Measurements from ENCODE around the gene ADAMTSL2.
"Not testable (repeated sequence)": the region's sequence is repeated elsewhere in the genome, so short reads cannot be mapped to it uniquely, and the experiment has no call there.

ADAMTSL2 gene

GRCh38 chr9:133558191-133559126, 24.0 kb downstream of the ADAMTSL2 start:
- DNase-seq (ENCODE audit: low read depth): peak; percentile 59

GRCh38 chr9:133560311-133560710, 25.8 kb downstream of the ADAMTSL2 start:
- DNase-seq (ENCODE audit: low read depth): no peak

- no peak for DNase-seq (ENCODE audit: low read depth)
Observed at GRCh38 chr9:133560944-133561343, 26.4 kb downstream of the ADAMTSL2 start.

GRCh38 chr9:133561976-133562554, 27.6 kb downstream of the ADAMTSL2 start:
- no peak for DNase-seq (ENCODE audit: low read depth)

- DNase-seq (ENCODE audit: low read depth): no peak
Observed at GRCh38 chr9:133562611-133563290, 28.2 kb downstream of the ADAMTSL2 start.

- no peak for DNase-seq (ENCODE audit: low read depth)
Observed at GRCh38 chr9:133563291-133563796, 28.8 kb downstream of the ADAMTSL2 start.

GRCh38 chr9:133563814-133564213, 29.3 kb downstream of the ADAMTSL2 start:
- not testable (repeated sequence) for DNase-seq (ENCODE audit: low read depth)

- DNase-seq (ENCODE audit: low read depth): no peak
Observed at GRCh38 chr9:133564451-133565116, 30.1 kb downstream of the ADAMTSL2 start.

GRCh38 chr9:133566382-133566781, 31.9 kb downstream of the ADAMTSL2 start:
- no peak for DNase-seq (ENCODE audit: low read depth)

GRCh38 chr9:133566817-133567216, 32.3 kb downstream of the ADAMTSL2 start:
- no peak for DNase-seq (ENCODE audit: low read depth)

- no peak for DNase-seq (ENCODE audit: low read depth)
Observed at GRCh38 chr9:133568186-133568585, 33.7 kb downstream of the ADAMTSL2 start.

GRCh38 chr9:133569121-133569785, 34.7 kb downstream of the ADAMTSL2 start:
- DNase-seq (ENCODE audit: low read depth): no peak

- no peak for DNase-seq (ENCODE audit: low read depth)
Observed at GRCh38 chr9:133569891-133570690, 35.6 kb downstream of the ADAMTSL2 start.

- no peak for DNase-seq (ENCODE audit: low read depth)
Observed at GRCh38 chr9:133570691-133571080, 36.2 kb downstream of the ADAMTSL2 start.

GRCh38 chr9:133571391-133571890, 36.9 kb downstream of the ADAMTSL2 start:
- DNase-seq (ENCODE audit: low read depth): no peak

- DNase-seq (ENCODE audit: low read depth): no peak
Observed at GRCh38 chr9:133571896-133572595, 37.5 kb downstream of the ADAMTSL2 start.

- DNase-seq (ENCODE audit: low read depth): no peak
Observed at GRCh38 chr9:133572821-133573361, 38.4 kb downstream of the ADAMTSL2 start.

GRCh38 chr9:133573791-133574515, 39.4 kb downstream of the ADAMTSL2 start:
- no peak for DNase-seq (ENCODE audit: low read depth)

- no peak for DNase-seq (ENCODE audit: low read depth)
Observed at GRCh38 chr9:133574771-133575170, 40.3 kb downstream of the ADAMTSL2 start.
